Stimulated activated CD4-positive, alpha-beta T cell treated with anti-CD3 and anti-CD28 coated beads, Interleukin-12 subunit alpha, Interleukin-12 subunit beta, amount 100 ng/mL, for 4 hours (primary cell): Measurements from ENCODE around the gene SBNO2.

ENCODE experiments used
- DNase-seq: peaks from one replicate; pipeline ENCODE4 v3.0.0-alpha.2; 2020

The SBNO2 gene

DNA sequence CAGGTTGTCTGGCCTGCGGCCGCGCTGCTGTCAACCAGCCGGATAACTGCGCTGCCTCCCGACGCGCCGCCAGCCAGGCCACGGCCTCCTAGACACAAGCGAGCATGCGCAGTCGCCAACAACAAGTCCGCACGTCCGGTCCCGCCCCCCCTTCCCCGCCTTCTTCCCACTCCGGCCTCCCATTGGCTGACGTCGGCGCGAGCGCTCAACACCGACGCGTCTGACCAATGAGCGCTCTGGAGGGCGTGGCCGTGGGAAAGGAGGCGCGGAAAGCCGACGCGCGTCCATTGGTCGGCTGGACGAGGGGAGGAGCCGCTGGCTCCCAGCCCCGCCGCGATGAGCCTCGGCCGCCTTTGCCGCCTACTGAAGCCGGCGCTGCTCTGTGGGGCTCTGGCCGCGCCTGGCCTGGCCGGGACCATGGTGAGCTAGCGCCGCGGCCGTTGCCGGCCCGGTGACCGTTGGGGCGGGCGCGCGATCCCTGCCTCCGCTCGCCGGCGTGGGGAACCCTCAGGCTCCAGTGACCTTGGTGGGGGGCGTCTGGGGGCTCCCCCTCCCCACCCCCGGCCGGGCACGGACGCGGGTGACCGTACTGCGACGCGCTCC lies 70.3 kb downstream of the SBNO2 start, which contains the start of gene GPX4:
Gene GPX4 (plus strand): TSS at position 287 of the 603 bp plus-strand sequence. CDS start 50 bp downstream, at position 337.
- DNase-seq, result peak; percentile 98

DNA sequence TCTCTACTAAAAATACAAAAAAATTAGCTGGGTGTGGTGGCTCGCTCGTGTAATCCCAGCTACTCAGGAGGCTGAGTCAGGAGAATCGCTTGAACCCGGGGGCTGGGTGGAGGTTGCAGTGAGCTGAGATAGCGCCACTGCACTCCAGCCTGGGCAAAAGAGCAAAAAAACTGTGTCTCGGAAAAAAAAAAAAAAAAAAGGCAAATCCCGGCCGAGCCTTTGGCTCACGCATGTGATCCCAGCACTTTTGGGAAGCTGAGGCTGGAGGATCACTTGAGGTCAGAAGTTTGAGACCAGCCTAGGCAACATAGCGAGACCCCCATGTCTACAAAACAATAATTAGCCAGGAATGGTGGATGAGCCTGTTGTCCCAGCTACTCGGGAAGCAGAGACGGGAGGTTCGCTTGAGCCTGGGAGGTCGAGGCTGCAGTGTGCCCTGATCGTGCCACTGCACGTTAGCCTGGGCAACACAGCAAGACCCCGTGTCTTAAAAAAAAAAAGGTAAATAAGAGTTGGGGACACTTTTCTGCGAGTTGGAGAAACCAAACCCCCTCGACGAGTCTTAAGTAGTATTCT lies 70.8 kb downstream of the SBNO2 start:
- DNase-seq, result no peak

DNA sequence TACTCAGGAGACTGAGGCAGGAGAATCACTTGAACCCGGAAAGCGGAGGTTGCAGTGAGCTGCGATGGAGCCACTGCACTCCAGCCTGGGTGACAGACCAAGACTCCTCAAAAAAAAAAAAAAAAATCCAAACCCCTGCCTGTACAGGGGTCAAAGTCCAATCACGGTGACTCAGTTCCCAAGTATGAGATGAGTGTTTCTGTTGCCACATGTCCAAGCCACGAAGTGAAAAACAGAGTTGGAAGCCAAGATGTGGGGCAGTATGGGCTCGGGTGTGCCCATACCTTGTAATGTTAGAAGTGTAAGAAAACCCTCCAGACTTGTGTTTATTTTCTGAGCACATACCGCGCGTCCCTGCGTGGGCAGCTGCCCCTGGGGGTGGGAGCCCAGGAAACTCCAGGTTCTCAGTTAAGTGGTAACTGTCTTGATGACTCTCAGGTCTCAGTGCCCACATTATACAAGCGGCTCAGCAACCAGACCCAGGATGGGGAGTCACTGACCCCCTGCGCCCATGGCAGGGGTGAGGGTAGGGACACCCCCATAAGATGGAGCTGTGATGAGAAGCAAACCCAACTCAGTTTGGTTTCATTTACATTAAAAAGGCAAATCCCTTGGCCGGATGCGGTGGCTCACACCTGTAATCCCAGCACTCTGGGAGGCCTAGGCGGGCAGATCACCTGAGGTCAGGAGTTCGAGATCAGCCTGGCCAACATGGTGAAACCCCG lies 71.5 kb downstream of the SBNO2 start:
- DNase-seq, result no peak

DNA sequence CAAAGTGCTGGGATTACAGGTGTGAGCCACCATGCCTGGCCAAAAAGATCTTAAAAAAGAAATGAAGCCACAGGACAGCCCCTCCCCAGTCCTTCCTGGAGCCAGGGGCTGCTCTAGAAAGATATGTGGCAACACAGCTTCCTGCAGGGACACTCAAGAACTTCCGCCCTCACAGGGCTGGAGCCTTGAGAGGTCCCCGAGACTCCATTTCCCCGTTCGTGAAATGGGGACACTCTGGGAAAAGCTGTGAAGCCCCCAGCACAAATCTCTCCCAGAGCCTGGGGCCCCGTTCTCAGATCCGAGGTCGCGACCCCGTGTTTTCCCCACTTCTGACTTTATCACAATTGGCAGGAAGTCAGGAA lies 72.8 kb downstream of the SBNO2 start:
- no peak for DNase-seq

DNA sequence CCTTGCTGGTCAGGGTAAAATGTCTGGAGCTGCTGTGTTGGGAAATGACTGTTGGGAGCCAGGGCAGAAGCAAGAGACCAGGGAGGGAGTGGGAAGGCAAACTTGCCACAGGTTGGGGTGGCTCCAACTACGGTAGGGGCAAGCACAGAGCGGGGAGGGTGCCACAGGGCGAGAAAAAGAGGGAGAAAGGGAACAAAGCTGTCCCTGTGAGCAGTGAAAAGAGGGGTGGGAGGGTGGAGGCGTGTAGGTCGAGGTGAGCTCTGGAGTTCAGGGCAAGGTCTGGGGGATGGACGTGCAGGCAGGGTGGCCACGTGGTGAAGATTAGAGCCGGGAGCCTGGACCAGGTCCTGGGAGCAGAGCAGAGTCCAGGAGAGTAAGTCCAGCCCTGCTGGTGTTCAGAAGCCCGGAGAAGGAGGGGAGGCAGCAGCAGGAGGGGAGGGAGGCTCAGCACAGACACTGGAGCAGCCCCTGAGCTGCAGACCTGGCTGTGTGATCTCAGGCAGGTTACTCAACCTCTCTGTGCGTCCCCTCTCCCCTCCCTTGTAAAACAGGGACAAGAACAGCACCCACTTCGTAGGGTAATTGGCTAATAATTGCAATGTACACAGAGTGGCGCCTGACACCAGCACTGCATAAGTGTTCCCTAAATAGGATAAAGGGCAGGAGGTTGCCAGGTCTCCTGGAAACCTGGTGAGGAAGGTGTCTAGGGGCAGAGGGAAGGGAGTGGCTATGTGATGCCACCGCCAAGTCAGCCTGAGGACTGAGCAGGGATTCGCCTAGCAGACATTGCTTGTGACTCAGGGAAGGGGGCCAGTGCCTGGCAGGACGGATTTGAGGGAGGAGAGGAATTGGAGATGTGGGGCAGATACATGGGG lies 75.7 kb downstream of the SBNO2 start:
- no peak for DNase-seq

- no peak for DNase-seq
Observed at GRCh38 chr19:1097810-1098176, 76.3 kb downstream of the SBNO2 start.

GRCh38 chr19:1094978-1095701 lies 78.9 kb downstream of the SBNO2 start, which contains the start of gene POLR2E:
TSS of gene POLR2E (minus strand) at chr19:1095375. CDS start at chr19:1095315, 60 bp downstream.
- peak; percentile 98 for DNase-seq

GRCh38 chr19:1094655-1094977 lies 79.5 kb downstream of the SBNO2 start:
- no peak for DNase-seq

DNA sequence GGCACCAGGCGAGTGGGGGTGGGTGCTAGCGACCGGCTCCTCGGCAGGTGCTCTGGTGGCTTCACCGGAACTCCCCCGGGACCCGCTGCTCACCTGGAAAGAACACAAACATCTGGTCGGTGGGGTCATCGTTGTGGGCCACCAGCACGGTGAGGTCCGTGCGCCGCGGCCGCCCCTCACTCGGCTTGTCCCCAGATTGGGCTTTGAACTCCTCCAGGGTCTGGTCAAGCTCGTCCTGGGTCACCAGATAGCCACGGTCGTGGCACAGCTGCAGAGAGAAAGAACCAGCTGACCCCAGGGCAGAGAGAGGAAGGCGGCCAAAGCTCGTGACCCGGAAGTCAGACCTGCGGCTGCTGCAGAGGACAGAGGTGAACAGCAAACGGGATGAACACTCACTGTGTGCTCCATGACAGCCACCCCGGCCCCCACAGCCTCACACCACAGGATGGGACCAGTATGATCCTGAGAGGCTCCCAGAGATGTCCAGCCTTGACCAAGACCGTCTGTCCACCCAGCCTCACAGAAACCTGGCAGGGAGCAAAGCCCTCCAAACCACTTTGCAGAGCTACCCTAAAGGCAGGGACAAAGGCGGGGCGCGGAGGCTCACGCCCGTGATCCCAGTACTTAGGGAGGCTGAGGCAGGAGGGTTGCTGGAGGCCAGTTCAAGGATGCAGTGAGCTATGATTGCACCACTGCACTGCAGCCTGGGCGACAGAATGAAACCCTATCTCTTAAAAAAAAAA lies 80.1 kb downstream of the SBNO2 start:
- DNase-seq, result no peak

GRCh38 chr19:1093330-1093729 lies 80.7 kb downstream of the SBNO2 start:
- no peak for DNase-seq

DNA sequence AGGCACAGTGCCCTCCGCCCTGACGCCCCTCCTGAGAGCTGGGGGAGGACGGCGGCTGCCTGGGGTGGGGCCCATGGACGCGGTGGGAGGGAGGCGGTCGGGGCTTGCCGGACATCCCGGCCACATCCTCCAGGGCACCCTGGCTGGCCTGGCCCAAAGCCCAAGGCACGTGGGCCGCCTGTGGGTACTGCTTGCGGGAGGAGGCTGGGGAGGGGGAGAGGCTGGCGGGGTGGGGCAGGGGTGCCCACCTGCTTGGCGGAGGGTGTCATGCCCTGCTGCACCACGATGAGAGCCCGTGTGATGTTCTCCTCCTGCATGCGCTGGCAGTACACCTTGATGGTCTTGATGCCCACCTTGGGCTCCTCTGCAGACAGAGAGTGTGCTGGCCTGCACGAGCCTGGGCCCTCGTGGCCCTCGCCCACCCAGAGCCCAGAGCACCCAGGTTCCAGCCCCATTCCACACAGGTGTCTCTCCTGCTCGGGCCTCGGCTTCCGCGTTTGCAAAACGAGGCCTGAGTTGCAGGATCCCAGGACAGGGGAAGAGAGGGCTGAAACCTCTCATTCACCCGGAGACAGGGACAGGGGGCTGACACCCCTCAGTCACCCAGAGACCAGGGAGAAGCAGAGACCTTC lies 82.4 kb downstream of the SBNO2 start:
- DNase-seq, result no peak

DNA sequence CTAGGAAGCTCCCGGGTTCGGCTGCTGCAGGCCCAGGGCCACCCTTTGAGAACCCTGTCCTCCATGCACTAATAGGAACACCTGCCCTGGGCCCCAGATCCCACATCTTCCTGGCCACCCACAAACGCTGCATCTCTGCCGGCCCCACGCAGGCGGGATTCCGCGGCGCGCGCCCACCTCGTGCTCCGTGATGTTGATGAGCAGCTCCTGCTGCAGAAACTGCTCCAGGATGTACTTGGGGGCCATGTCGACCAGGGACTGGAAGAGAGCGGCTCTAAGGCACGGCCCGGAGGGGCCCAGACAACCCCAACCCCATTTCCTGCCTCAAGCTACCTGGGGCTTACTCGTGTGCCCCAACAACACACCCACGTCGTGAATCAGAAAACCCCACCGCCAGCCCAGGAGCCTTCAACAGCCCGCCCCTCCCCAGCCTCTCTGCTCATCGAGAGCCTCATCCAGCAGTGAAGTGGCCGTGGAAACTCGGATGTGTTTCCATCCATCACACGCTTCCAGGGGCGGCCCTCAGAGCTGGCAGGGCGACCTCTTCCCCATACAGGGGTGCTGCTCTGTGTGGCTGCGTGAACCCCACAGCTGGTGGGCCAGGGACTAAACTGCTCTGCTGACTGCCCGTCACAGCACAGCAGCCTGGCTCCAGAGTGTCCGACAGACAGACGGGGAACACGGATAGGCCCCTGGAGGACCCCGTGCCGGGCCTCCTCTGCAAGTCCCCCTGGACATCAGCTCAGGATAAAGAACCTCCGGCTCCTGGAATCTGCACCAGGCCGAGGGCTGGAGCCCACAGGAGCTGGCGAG lies 83.1 kb downstream of the SBNO2 start:
- DNase-seq, result no peak

- no peak for DNase-seq
Observed at GRCh38 chr19:1089891-1090290, 84.2 kb downstream of the SBNO2 start.

GRCh38 chr19:1089126-1089771 lies 84.8 kb downstream of the SBNO2 start:
- DNase-seq, result no peak

- DNase-seq, result no peak
Observed at GRCh38 chr19:1088416-1089010, 85.6 kb downstream of the SBNO2 start.

GRCh38 chr19:1087813-1088415 lies 86.2 kb downstream of the SBNO2 start:
- no peak for DNase-seq

DNA sequence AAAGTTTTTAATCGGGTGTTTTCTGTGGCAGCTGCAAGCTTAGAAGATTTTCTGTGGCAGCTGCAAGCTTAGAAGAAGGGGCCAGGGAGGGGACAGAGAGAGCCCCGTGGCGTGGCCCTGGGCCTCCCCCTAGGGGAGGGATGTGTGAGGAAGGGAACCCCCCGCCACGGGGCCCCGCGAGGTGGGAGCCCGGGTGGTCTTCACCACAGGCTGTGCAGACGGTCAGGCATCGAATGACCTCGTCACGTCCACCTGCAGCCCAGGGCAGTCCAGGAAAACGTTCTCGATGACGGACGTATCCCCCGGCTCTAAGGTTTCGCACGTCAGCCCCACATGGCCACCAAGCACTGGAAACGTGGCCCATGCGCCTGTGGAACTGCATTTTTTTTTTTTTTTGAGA lies 87.5 kb downstream of the SBNO2 start:
- DNase-seq, result no peak

- DNase-seq, result no peak
Observed at GRCh38 chr19:1085676-1086442, 88.2 kb downstream of the SBNO2 start.
